ENCODE results near the gene SLF2. TPM values are rescaled to one million over a fixed set of nuclear protein-coding genes. Genes with fewer than 3 reads are reported as not detected.

Gene SLF2
- total and polyA plus RNA-seq, 2 of the 8 experiments (the other 6 are each of a cell fraction or from before 2014, with no cell fraction given): 5.5 to 20.9 TPM

DNA sequence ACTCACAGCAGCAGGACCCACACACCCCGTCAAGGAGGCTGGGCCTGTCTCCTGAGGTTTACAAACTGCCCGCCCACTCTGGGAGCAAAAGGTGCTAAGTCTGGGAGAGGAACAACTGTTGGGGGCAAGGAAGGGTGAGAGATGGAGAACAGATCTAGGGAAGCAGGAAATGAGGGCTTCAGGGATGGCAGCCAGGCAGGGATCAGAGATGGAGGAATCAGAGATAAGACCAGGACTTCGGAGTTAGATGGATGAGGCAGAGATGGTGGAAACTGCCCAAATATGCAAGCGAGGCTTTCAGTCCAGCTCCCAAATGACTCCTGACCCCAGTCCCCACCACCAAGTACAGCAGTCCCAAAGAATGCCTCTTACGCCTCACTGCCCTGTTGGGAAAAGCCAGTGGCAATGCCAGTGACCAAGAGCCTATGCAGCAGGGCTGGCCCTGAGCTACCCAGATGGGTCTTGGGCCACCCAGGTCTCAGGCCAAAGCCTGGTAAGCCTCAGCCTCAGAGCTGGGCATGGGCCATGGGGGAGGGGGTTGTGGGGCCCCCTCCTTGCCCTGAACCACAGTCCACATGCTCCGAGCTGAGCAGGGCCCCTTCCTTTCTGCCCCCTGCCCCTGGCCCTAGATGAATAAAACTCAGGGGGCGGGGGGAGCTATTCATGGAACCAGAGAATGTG, 39.5 kb upstream of the SLF2 start (continued):
- TF ChIP-seq KDM4A (IDR thresholded peaks at IDR 0.05; ENCODE audit: low read depth, low read length, severe bottlenecking): no peak
- TF ChIP-seq SP2 (IDR thresholded peaks at IDR 0.05; ENCODE audit: low read length): no peak
- TF ChIP-seq SRF (IDR thresholded peaks at IDR 0.05; ENCODE audit: low read depth, low read length): no peak
- TF ChIP-seq SP1 (IDR thresholded peaks at IDR 0.05; ENCODE audit: low read depth, low read length): no peak
- TF ChIP-seq HDAC6 (IDR thresholded peaks at IDR 0.05; ENCODE audit: low read depth, low read length): no peak
- TF ChIP-seq GABPA (IDR thresholded peaks at IDR 0.05; ENCODE audit: borderline replicate concordance, insufficient read depth, low read length): no peak
